B cell (primary cell): ENCODE measurements around the gene KIAA1217. TPM values are rescaled to one million over a fixed set of nuclear protein-coding genes. Genes with fewer than 3 reads are reported as not detected.

Experiments
- ATAC-seq: fragments of 200-7000 bp; cut with Tn5 transposase; one replicate; pipeline ENCODE4 v1.10.0; 2021; ENCODE audit warnings: low read depth, mild to moderate bottlenecking, moderate number of reproducible peaks, moderate library complexity
- CTCF ChIA-PET: fragments of 350-600 bp; sonication (Branson Sonifier 250); formaldehyde crosslinking; loops from one replicate; lab custom pipeline; 2021; ENCODE audit warnings: antibody characterized with exemption, inconsistent platforms; lab: Charles Lee
- POLR2A ChIA-PET: fragments of 350-600 bp; sonication (Branson Sonifier 250); formaldehyde crosslinking; loops from one replicate; lab custom pipeline; 2021; ENCODE audit warnings: antibody characterized with exemption; lab: Charles Lee
- DNase-seq: peaks from one replicate; pipeline ENCODE4 v3.0.0; 2013
- H2AFZ ChIP-seq: 2 replicates; pipeline ENCODE4 v1.6.1; 2012; ENCODE audit warnings: mild to moderate bottlenecking, low read depth, low read length; ENCODE audit not compliant: insufficient read depth, poor library complexity, severe bottlenecking
- H3K27ac ChIP-seq, 2 donors: 1 replicate in 1 of 2; 2 replicates in 1 of 2; pipeline ENCODE4 v1.5.1; 2012 to 2013; ENCODE audit warnings: low read length in 2 of 2, mild to moderate bottlenecking in 2 of 2, moderate library complexity in 1 of 2
- H3K27me3 ChIP-seq, 4 experiments: fragments of 200-600 bp in 1 of 4; sonication (generic) in 1 of 4; replicated peaks in 1 of 4; 1 replicate in 2 of 4; 2 replicates in 2 of 4; pipeline versions ENCODE4 v1.6.1 to v1.7.0; 2013 to 2016; ENCODE audit warnings: low read length in 3 of 4, mild to moderate bottlenecking in 2 of 4, mixed read lengths in 1 of 4, moderate library complexity in 1 of 4; ENCODE audit not compliant: insufficient read depth in 4 of 4, control insufficient read depth in 3 of 4; ENCODE audit errors: control extremely low read depth in 1 of 4
- H3K36me3 ChIP-seq, 2 experiments: replicated peaks in 1 of 2; 1 replicate in 1 of 2; 2 replicates in 1 of 2; pipeline versions ENCODE4 v1.6.1 to v1.7.1; 2013; ENCODE audit warnings: low read length in 1 of 2; ENCODE audit not compliant: insufficient read depth in 2 of 2, control insufficient read depth in 1 of 2; ENCODE audit errors: control extremely low read depth in 1 of 2, extremely low read depth in 1 of 2
- H3K4me1 ChIP-seq, 2 donors: fragments of 200-600 bp in 1 of 2; sonication (generic) in 1 of 2; 1 replicate in 1 of 2; 2 replicates in 1 of 2; pipeline versions ENCODE4 v1.5.1 to v1.6.1; 2013 to 2017; ENCODE audit warnings: low read length in 2 of 2; ENCODE audit not compliant: control insufficient read depth in 2 of 2, insufficient read depth in 2 of 2
- H3K4me2 ChIP-seq: replicated peaks from 2 replicates; pipeline ENCODE3; 2012; ENCODE audit warnings: mild to moderate bottlenecking, low read depth, low read length; ENCODE audit not compliant: poor library complexity, severe bottlenecking
- H3K4me3 ChIP-seq, 5 experiments: fragments of 200-600 bp in 1 of 5; sonication (generic) in 1 of 5; 1 replicate in 3 of 5; 2 replicates in 2 of 5; pipeline versions ENCODE4 v1.5.1 to v1.7.0; 2011 to 2016; ENCODE audit warnings: low read length in 4 of 5, mild to moderate bottlenecking in 4 of 5, low read depth in 2 of 5, control low read depth in 1 of 5, moderate library complexity in 1 of 5; ENCODE audit not compliant: insufficient read depth in 1 of 5; ENCODE audit errors: control extremely low read depth in 1 of 5, extremely low read depth in 1 of 5
- H3K79me2 ChIP-seq: fragments of 200-600 bp; sonication (generic); one replicate; pipeline ENCODE4 v1.6.0; 2016; ENCODE audit warnings: low read length; ENCODE audit not compliant: control insufficient read depth, insufficient read depth
- H3K9ac ChIP-seq: fragments of 200-600 bp; sonication (generic); 2 replicates; pipeline ENCODE4 v1.6.1; 2017; ENCODE audit warnings: mild to moderate bottlenecking, low read length, moderate library complexity
- H3K9me3 ChIP-seq, 3 donors: one replicate each; pipeline versions ENCODE4 v1.6.1 to v1.7.1; 2013; ENCODE audit warnings: low read length in 2 of 3; ENCODE audit not compliant: control insufficient read depth in 2 of 3, insufficient read depth in 1 of 3; ENCODE audit errors: control extremely low read depth in 1 of 3
- H4K20me1 ChIP-seq: 2 replicates; pipeline ENCODE4 v1.6.0; 2012; ENCODE audit warnings: mild to moderate bottlenecking, low read length; ENCODE audit not compliant: insufficient read depth, control insufficient read depth, poor library complexity, severe bottlenecking
- H3K27ac Mint-ChIP-seq: one replicate; pipeline ENCODE4 v1.8.0; 2021; ENCODE audit warnings: mixed read lengths
- H3K27me3 Mint-ChIP-seq: one replicate; pipeline ENCODE4 v1.8.0; 2021; ENCODE audit warnings: mixed read lengths
- H3K4me1 Mint-ChIP-seq: one replicate; pipeline ENCODE4 v1.8.0; 2021; ENCODE audit warnings: mixed read lengths
- H3K4me3 Mint-ChIP-seq: one replicate; pipeline ENCODE4 v1.8.0; 2021; ENCODE audit warnings: mixed read lengths
- H3K9me3 Mint-ChIP-seq: one replicate; pipeline ENCODE4 v1.8.0; 2022; ENCODE audit warnings: mixed read lengths; ENCODE audit not compliant: insufficient read depth
- CTCF ChIP-seq: fragments of 200-600 bp; IDR thresholded peaks from one replicate; pipeline ENCODE4 v1.8.0; 2022; ENCODE audit warnings: antibody characterized with exemption, mild to moderate bottlenecking
- EZH2 ChIP-seq: IDR thresholded peaks from 2 replicates; pipeline ENCODE4 v1.6.1; 2012; ENCODE audit warnings: borderline replicate concordance, low read depth, mild to moderate bottlenecking, moderate library complexity, low read length; ENCODE audit not compliant: insufficient read depth, poor library complexity, severe bottlenecking
- WGBS: methylation state at CpG from one replicate; pipeline ENCODE4 v1.1.5; 2013; ENCODE audit warnings: missing lambda C conversion rate; ENCODE audit not compliant: insufficient coverage; 5-methylcytosine and 5-hydroxymethylcytosine counted together
- intact Hi-C: fragments of 100-400 bp; cut with micrococcal nuclease; formaldehyde crosslinking; loops from one replicate; pipeline ENCODE4 v1.10.0; 2022
- polyA plus RNA-seq: library from polyadenylated mRNA; depleted of rRNA; stranded (reverse); fragments of >200 nt; gene quantifications from 2 replicates; pipeline ENCODE4 v1.2.3, GENCODE V29; 2012
- total RNA-seq, 2 donors: library from RNA; stranded (reverse); fragments of 120-200 nt in 1 of 2; gene quantifications; 1 replicate in 1 of 2; 2 replicates in 1 of 2; pipeline versions ENCODE4 v1.2.3 to v1.2.4, GENCODE V29; 2013 to 2022

Gene KIAA1217
- total and polyA plus RNA-seq, 2 donors (not counting 1 experiment from before 2014, with no cell fraction given): 0.67 TPM; not detected in 1

GRCh38 chr10:24384954-24385353 is 176.0 kb downstream of the KIAA1217 start:
- intact Hi-C loops: no loop called here
- H3K4me1 ChIP-seq: no peaks in the 10 kb centered on the region
- Mint-ChIP-seq H3K9me3 (no peaks in the 10 kb centered on the region), H3K27me3 (peaks cover 3% of the 10 kb centered on the region), H3K4me3 (no peak overlapping the region), H3K4me1 (no peaks in the 10 kb centered on the region), H3K27ac (no peak overlapping the region)
- DNase-seq: no peak
- no peak overlapping the region for H2AFZ ChIP-seq
- H3K27ac ChIP-seq: no peak overlapping the region
- no peaks in the 10 kb centered on the region for H3K27me3 ChIP-seq
- no peaks in the 10 kb centered on the region for H3K36me3 ChIP-seq
- TF ChIP-seq CTCF: no peak
- no peak for TF ChIP-seq EZH2
- H3K4me3 ChIP-seq: no peak overlapping the region
- POLR2A ChIA-PET: no interaction called here
- H4K20me1 ChIP-seq: no peaks in the 10 kb centered on the region
- H3K79me2 ChIP-seq: no peaks in the 10 kb centered on the region
- H3K4me2 ChIP-seq: no peak overlapping the region
- H3K9ac ChIP-seq: no peak overlapping the region
- H3K9me3 ChIP-seq: peaks cover 0 to 14% (median 0%) of the 10 kb centered on the region in 3 donors
- 51% methylated on average over 4 of the region's 5 CpGs for WGBS
- CTCF ChIA-PET: no interaction called here
- ATAC-seq: no peak

- H3K27me3 ChIP-seq: no peaks in the 10 kb centered on the region
- Mint-ChIP-seq H3K27ac (no peak overlapping the region), H3K4me3 (no peak overlapping the region), H3K4me1 (no peaks in the 10 kb centered on the region), H3K27me3 (peaks cover 3% of the 10 kb centered on the region), H3K9me3 (no peaks in the 10 kb centered on the region)
- DNase-seq: no peak
- no peaks in the 10 kb centered on the region for H3K4me1 ChIP-seq
- ChIA-PET POLR2A (no interaction called here), CTCF (no interaction called here)
- peaks cover 0 to 14% (median 0%) of the 10 kb centered on the region in 3 donors for H3K9me3 ChIP-seq
- no peaks in the 10 kb centered on the region for H4K20me1 ChIP-seq
- no peaks in the 10 kb centered on the region for H3K79me2 ChIP-seq
- TF ChIP-seq EZH2: no peak
- TF ChIP-seq CTCF: no peak
- no peak overlapping the region for H3K4me3 ChIP-seq
- no peaks in the 10 kb centered on the region for H3K36me3 ChIP-seq
- WGBS: 70% methylated on average over 6 of the region's 7 CpGs
- no peak overlapping the region for H2AFZ ChIP-seq
- no peak overlapping the region for H3K9ac ChIP-seq
- H3K4me2 ChIP-seq: no peak overlapping the region
- intact Hi-C loops: no loop called here
- no peak for ATAC-seq
- no peak overlapping the region for H3K27ac ChIP-seq
Observed at GRCh38 chr10:24385776-24386175, 176.8 kb downstream of the KIAA1217 start.
